GM23338 (cell line): ENCODE results near the gene RAVER1. TPM values are rescaled to one million over a fixed set of nuclear protein-coding genes. Genes with fewer than 3 reads are reported as not detected.
A peak's percentile ranks its signal among the peaks of the same experiment; 100 is the strongest.

Experiments used
- ATAC-seq: fragments of 200-7000 bp; cut with Tn5 transposase; 3 replicates; pipeline ENCODE4 v1.9.1; 2020
- DNase-seq: peaks from one replicate; pipeline ENCODE4 v3.0.0-alpha.2; 2015; ENCODE audit warnings: low spot score
- H2AFZ ChIP-seq: fragments of 200-600 bp; sonication (generic); 2 replicates; pipeline ENCODE4 v1.8.0; 2016; ENCODE audit warnings: antibody characterized with exemption, mild to moderate bottlenecking, moderate library complexity
- H3F3A ChIP-seq: fragments of 200-600 bp; sonication (generic); replicated peaks from 2 replicates; pipeline ENCODE4 v1.8.0; 2017; ENCODE audit warnings: antibody characterized with exemption, mixed run types, low read depth
- H3K27ac ChIP-seq: fragments of 200-600 bp; sonication (generic); 2 replicates; pipeline ENCODE4 v1.6.1; 2016; ENCODE audit warnings: low read depth
- H3K27me3 ChIP-seq: fragments of 200-600 bp; sonication (generic); 2 replicates; pipeline ENCODE4 v1.8.0; 2016; ENCODE audit warnings: mild to moderate bottlenecking, mixed run types, moderate library complexity; ENCODE audit not compliant: insufficient read depth
- H3K36me3 ChIP-seq: fragments of 200-600 bp; sonication (generic); 2 replicates; pipeline ENCODE4 v1.8.0; 2016; ENCODE audit warnings: mild to moderate bottlenecking; ENCODE audit not compliant: insufficient read depth
- H3K4me1 ChIP-seq: fragments of 200-600 bp; sonication (generic); 2 replicates; pipeline ENCODE4 v1.8.0; 2016; ENCODE audit warnings: mild to moderate bottlenecking, moderate library complexity; ENCODE audit not compliant: insufficient read depth
- H3K4me2 ChIP-seq: fragments of 200-600 bp; sonication (generic); 2 replicates; pipeline ENCODE4 v1.7.1; 2017; ENCODE audit warnings: mixed run types
- H3K4me3 ChIP-seq: fragments of 200-600 bp; sonication (generic); 2 replicates; pipeline ENCODE4 v1.6.1; 2016; ENCODE audit warnings: mixed run types
- H3K79me2 ChIP-seq: fragments of 200-600 bp; sonication (generic); replicated peaks from 2 replicates; pipeline ENCODE4 v1.8.0; 2017; ENCODE audit warnings: mild to moderate bottlenecking; ENCODE audit not compliant: insufficient read depth
- H3K9me2 ChIP-seq: fragments of 200-600 bp; sonication (generic); 2 replicates; pipeline ENCODE4 v1.8.0; 2017; ENCODE audit not compliant: insufficient read depth
- H4K20me1 ChIP-seq: fragments of 200-600 bp; sonication (generic); replicated peaks from 2 replicates; pipeline ENCODE4 v1.8.0; 2017; ENCODE audit warnings: mild to moderate bottlenecking; ENCODE audit not compliant: insufficient read depth
- H3K27ac Mint-ChIP-seq: 2 replicates; pipeline ENCODE4 v1.8.0; 2020; ENCODE audit warnings: inconsistent platforms, mild to moderate bottlenecking, moderate library complexity, mixed read lengths
- H3K27me3 Mint-ChIP-seq: 3 replicates; pipeline ENCODE4 v1.8.0; 2022; ENCODE audit warnings: low read depth, mild to moderate bottlenecking, moderate library complexity, mixed read lengths, inconsistent platforms; ENCODE audit not compliant: insufficient read depth, poor library complexity
- H3K36me3 Mint-ChIP-seq: 3 replicates; pipeline ENCODE4 v1.8.0; 2021; ENCODE audit warnings: low read depth, mild to moderate bottlenecking, inconsistent platforms, moderate library complexity, mixed read lengths
- H3K4me1 Mint-ChIP-seq: 3 replicates; pipeline ENCODE4 v1.8.0; 2020; ENCODE audit warnings: mild to moderate bottlenecking, inconsistent platforms, mixed read lengths
- H3K4me3 Mint-ChIP-seq: 3 replicates; pipeline ENCODE4 v1.8.0; 2021; ENCODE audit warnings: moderate library complexity, mild to moderate bottlenecking, inconsistent platforms, mixed read lengths
- H3K9me3 Mint-ChIP-seq: 3 replicates; pipeline ENCODE4 v1.8.0; 2020; ENCODE audit warnings: moderate library complexity, mild to moderate bottlenecking, inconsistent platforms, mixed read lengths
- STAT1 ChIP-seq: IDR thresholded peaks from one replicate; pipeline ENCODE4 v1.6.1; 2016; ENCODE audit warnings: antibody characterized with exemption; ENCODE audit not compliant: unreplicated experiment
- polyA plus RNA-seq: library from polyadenylated mRNA; unstranded; fragments of >200 nt; fragmentation: Nextera tagmentation; extraction: Ambion mirVana; gene quantifications from 2 replicates; pipeline ENCODE4 v1.2.1, GENCODE V29; 2016
- total RNA-seq: library from RNA; depleted of rRNA; stranded (reverse); fragments of >200 nt; shearing (Covaris generic); gene quantifications from 2 replicates; pipeline ENCODE4 v1.2.3, GENCODE V29; 2014
- TF ChIP-seq, protein P1 (sequence below), 2 experiments: fragments of 200-600 bp in 1 of 2; sonication (generic) in 1 of 2; conservative IDR thresholded peaks; 2 replicates each; pipeline versions ENCODE4 v1.5.1 to v1.6.1; 2016 to 2017; ENCODE audit warnings: antibody characterized with exemption in 2 of 2, low read depth in 2 of 2, mild to moderate bottlenecking in 2 of 2, moderate library complexity in 1 of 2
- TF ChIP-seq, protein P2 (sequence below): IDR thresholded peaks from one replicate; pipeline ENCODE4 v1.6.1; 2018; ENCODE audit warnings: antibody characterized with exemption; ENCODE audit not compliant: unreplicated experiment

The RAVER1 gene
- total and polyA plus RNA-seq, 2 experiments from 2014 or later: 25.5 to 88.3 TPM

- peak; percentile 12 for ATAC-seq
- no peaks in the 10 kb centered on the region for H3K79me2 ChIP-seq
- peak; percentile 78 for DNase-seq
- H3K4me3 ChIP-seq: peak overlapping the region; percentile 63
- H3F3A ChIP-seq: peaks cover 20% of the 10 kb centered on the region; the same call in 1 of the 2 replicates
- H3K36me3 ChIP-seq: no peaks in the 10 kb centered on the region
- Mint-ChIP-seq H3K9me3 (no peaks in the 10 kb centered on the region), H3K4me1 (peaks cover 25% of the 10 kb centered on the region), H3K27me3 (peaks cover 74% of the 10 kb centered on the region), H3K36me3 (no peaks in the 10 kb centered on the region), H3K4me3 (peak overlapping the region; percentile 72), H3K27ac (no peak overlapping the region)
- H4K20me1 ChIP-seq: no peaks in the 10 kb centered on the region
- H3K27me3 ChIP-seq: peaks cover 78% of the 10 kb centered on the region
- no peak overlapping the region for H3K27ac ChIP-seq
- TF ChIP-seq, protein P1, sequence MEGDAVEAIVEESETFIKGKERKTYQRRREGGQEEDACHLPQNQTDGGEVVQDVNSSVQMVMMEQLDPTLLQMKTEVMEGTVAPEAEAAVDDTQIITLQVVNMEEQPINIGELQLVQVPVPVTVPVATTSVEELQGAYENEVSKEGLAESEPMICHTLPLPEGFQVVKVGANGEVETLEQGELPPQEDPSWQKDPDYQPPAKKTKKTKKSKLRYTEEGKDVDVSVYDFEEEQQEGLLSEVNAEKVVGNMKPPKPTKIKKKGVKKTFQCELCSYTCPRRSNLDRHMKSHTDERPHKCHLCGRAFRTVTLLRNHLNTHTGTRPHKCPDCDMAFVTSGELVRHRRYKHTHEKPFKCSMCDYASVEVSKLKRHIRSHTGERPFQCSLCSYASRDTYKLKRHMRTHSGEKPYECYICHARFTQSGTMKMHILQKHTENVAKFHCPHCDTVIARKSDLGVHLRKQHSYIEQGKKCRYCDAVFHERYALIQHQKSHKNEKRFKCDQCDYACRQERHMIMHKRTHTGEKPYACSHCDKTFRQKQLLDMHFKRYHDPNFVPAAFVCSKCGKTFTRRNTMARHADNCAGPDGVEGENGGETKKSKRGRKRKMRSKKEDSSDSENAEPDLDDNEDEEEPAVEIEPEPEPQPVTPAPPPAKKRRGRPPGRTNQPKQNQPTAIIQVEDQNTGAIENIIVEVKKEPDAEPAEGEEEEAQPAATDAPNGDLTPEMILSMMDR (conservative IDR thresholded peaks at IDR 0.05; ENCODE audit: low read depth in 2 of 2): peak; percentile 26 to 34; a peak in 2 of 4 replicates
- TF ChIP-seq STAT1: no peak
- H2AFZ ChIP-seq: peak overlapping the region; percentile 83
- H3K9me2 ChIP-seq: no peaks in the 10 kb centered on the region
- H3K4me1 ChIP-seq: peaks cover 13% of the 10 kb centered on the region
- H3K4me2 ChIP-seq: peak overlapping the region; percentile 92
Measured at GRCh38 chr19:10295305-10295846, 38.0 kb downstream of the RAVER1 start.

- peaks cover 28% of the 10 kb centered on the region for H3K4me1 Mint-ChIP-seq
- H3K27ac Mint-ChIP-seq: no peak overlapping the region
- Histone ChIP-seq H2AFZ (no peak overlapping the region), H3K27me3 (peaks cover 88% of the 10 kb centered on the region), H3K36me3 (no peaks in the 10 kb centered on the region), H3K79me2 (no peaks in the 10 kb centered on the region), H3F3A (peaks cover 21% of the 10 kb centered on the region; the same call in 1 of the 2 replicates), H4K20me1 (no peaks in the 10 kb centered on the region), H3K4me2 (no peak overlapping the region), H3K4me3 (no peak overlapping the region), H3K27ac (no peak overlapping the region), H3K4me1 (peaks cover 13% of the 10 kb centered on the region), H3K9me2 (no peaks in the 10 kb centered on the region)
- no peaks in the 10 kb centered on the region for H3K9me3 Mint-ChIP-seq
- TF ChIP-seq, protein P1 (conservative IDR thresholded peaks at IDR 0.05; ENCODE audit: low read depth in 2 of 2): peak in 1 of 2 experiments; percentile 67; a peak in 3 of 4 replicates
- TF ChIP-seq, protein P2, sequence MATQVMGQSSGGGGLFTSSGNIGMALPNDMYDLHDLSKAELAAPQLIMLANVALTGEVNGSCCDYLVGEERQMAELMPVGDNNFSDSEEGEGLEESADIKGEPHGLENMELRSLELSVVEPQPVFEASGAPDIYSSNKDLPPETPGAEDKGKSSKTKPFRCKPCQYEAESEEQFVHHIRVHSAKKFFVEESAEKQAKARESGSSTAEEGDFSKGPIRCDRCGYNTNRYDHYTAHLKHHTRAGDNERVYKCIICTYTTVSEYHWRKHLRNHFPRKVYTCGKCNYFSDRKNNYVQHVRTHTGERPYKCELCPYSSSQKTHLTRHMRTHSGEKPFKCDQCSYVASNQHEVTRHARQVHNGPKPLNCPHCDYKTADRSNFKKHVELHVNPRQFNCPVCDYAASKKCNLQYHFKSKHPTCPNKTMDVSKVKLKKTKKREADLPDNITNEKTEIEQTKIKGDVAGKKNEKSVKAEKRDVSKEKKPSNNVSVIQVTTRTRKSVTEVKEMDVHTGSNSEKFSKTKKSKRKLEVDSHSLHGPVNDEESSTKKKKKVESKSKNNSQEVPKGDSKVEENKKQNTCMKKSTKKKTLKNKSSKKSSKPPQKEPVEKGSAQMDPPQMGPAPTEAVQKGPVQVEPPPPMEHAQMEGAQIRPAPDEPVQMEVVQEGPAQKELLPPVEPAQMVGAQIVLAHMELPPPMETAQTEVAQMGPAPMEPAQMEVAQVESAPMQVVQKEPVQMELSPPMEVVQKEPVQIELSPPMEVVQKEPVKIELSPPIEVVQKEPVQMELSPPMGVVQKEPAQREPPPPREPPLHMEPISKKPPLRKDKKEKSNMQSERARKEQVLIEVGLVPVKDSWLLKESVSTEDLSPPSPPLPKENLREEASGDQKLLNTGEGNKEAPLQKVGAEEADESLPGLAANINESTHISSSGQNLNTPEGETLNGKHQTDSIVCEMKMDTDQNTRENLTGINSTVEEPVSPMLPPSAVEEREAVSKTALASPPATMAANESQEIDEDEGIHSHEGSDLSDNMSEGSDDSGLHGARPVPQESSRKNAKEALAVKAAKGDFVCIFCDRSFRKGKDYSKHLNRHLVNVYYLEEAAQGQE: no peak
- peaks cover 84% of the 10 kb centered on the region for H3K27me3 Mint-ChIP-seq
- ATAC-seq: peak; percentile 12
- peak; percentile 56 for DNase-seq
- H3K36me3 Mint-ChIP-seq: no peaks in the 10 kb centered on the region
- peak overlapping the region; percentile 47; the same call in 1 of the 3 replicates for H3K4me3 Mint-ChIP-seq
Measured at GRCh38 chr19:10294368-10294697, 39.0 kb downstream of the RAVER1 start.
